NB4 (cell line): ENCODE results near the gene MYO18A.

Experiments
- CTCF ChIP-seq: IDR thresholded peaks from one replicate; pipeline ENCODE4 v1.5.1; 2012; ENCODE audit warnings: low read depth, low read length
- POLR2A ChIP-seq: IDR thresholded peaks from 2 replicates; pipeline ENCODE4 v1.6.1; 2011; ENCODE audit warnings: mild to moderate bottlenecking; ENCODE audit not compliant: insufficient read length; ENCODE audit errors: extremely low read depth

GRCh38 chr17:29022074-29022473, 158.1 kb downstream of the MYO18A start:
- no peak for TF ChIP-seq CTCF
- TF ChIP-seq POLR2A: no peak
